GM19193 (cell line): Measurements from ENCODE around the gene DENND5A.

ENCODE experiments used
- POLR2A ChIP-seq: IDR thresholded peaks from 4 replicates; pipeline ENCODE4 v1.6.1; 2011; ENCODE audit not compliant: insufficient read depth, insufficient read length; ENCODE audit errors: extremely low read depth

DENND5A gene

DNA sequence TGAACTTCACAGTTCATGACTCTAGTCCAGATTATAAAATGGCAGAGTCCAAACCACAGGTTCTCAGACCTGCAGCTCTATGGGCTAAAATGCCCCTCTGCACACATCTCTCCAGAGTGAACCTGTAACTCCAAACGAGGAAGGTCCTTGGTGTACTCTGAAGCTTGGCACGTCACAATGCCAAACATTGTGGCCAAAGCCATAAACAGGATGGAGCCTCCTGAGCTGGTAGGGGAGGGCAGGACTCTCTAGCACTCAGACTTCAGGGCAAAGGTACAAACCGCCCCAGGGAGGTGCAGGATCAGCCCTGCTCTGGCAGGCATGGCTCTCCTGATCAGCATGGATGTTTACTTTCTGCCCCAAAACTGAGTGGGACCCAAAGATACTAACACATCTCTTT is 176.1 kb downstream of the DENND5A start:
- TF ChIP-seq POLR2A, result no peak
